Stomach smooth muscle (tissue), 2 donors: ENCODE measurements around the gene FGR.

Source experiments
- H3K27ac ChIP-seq: one replicate; pipeline ENCODE4 v1.7.0; 2013; ENCODE audit warnings: mild to moderate bottlenecking, low read length, inconsistent platforms
- H3K27me3 ChIP-seq, 2 donors: one replicate each; pipeline ENCODE4 v1.7.0; 2013; ENCODE audit warnings: low read length in 2 of 2; ENCODE audit not compliant: insufficient read depth in 2 of 2, control insufficient read depth in 1 of 2
- H3K36me3 ChIP-seq, 2 donors: one replicate each; pipeline ENCODE4 v1.7.0; 2013; ENCODE audit warnings: low read length in 2 of 2; ENCODE audit not compliant: control insufficient read depth in 2 of 2, insufficient read depth in 2 of 2
- H3K4me1 ChIP-seq: one replicate; pipeline ENCODE4 v1.7.0; 2013; ENCODE audit warnings: low read length; ENCODE audit not compliant: control insufficient read depth, insufficient read depth
- H3K4me3 ChIP-seq, 2 donors: one replicate each; pipeline ENCODE4 v1.7.0; 2013; ENCODE audit warnings: low read length in 2 of 2
- H3K9ac ChIP-seq, 2 donors: one replicate each; pipeline ENCODE4 v1.7.0; 2013; ENCODE audit warnings: low read length in 2 of 2, mild to moderate bottlenecking in 1 of 2
- H3K9me3 ChIP-seq, 2 donors: one replicate each; pipeline ENCODE4 v1.7.0; 2013; ENCODE audit warnings: low read length in 2 of 2; ENCODE audit not compliant: control insufficient read depth in 2 of 2
- donor health status: healthy.
- donor health status: Pancreatic carcinoma.

Gene FGR

GRCh38 chr1:27668808-27669723 is 34.1 kb upstream of the FGR start:
- Histone ChIP-seq H3K27ac (no peak overlapping the region), H3K9me3 (no peaks in the 10 kb centered on the region)

GRCh38 chr1:27668121-27668807 is 33.3 kb upstream of the FGR start:
- Histone ChIP-seq H3K36me3 (no peaks in the 10 kb centered on the region), H3K9ac (no peak overlapping the region), H3K27ac (no peak overlapping the region), H3K9me3 (no peaks in the 10 kb centered on the region), H3K27me3 (no peaks in the 10 kb centered on the region), H3K4me1 (peaks cover 29% of the 10 kb centered on the region), H3K4me3 (no peak overlapping the region)

More at GRCh38 chr1:27668808-27669723, 34.1 kb upstream of the FGR start:
- Histone ChIP-seq H3K27me3 (no peaks in the 10 kb centered on the region), H3K4me1 (peaks cover 27% of the 10 kb centered on the region), H3K4me3 (peak overlapping the region; percentile 79), H3K9ac (peak overlapping the region; percentile 17 to 71), H3K36me3 (no peaks in the 10 kb centered on the region)

DNA sequence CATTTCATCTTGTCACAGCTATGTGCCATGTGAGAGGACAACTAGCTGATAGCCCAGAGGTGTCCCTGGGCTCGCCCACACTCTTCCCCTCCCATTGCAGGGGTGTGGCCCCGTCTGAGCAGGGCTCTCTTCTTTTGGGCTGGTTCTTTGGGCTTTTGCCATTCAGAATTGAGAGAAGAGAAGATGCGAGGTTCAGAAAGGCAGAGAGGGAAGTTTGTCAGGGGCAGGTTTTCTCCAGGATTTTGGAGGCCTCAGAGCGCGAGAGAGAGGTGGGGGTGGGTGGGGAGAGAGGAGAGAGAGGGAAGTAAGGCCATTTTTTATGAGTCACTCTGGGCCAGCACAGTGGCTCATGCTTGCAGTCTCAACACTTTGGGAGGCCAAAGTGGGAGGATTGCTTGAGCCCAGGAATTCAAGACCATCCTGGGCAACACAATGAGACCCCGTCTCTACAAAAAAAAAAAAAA is 31.8 kb upstream of the FGR start:
- Histone ChIP-seq H3K9ac (no peak overlapping the region), H3K27me3 (no peaks in the 10 kb centered on the region), H3K4me3 (no peak overlapping the region), H3K9me3 (no peaks in the 10 kb centered on the region), H3K36me3 (no peaks in the 10 kb centered on the region), H3K27ac (no peak overlapping the region), H3K4me1 (peaks cover 29% of the 10 kb centered on the region)

DNA sequence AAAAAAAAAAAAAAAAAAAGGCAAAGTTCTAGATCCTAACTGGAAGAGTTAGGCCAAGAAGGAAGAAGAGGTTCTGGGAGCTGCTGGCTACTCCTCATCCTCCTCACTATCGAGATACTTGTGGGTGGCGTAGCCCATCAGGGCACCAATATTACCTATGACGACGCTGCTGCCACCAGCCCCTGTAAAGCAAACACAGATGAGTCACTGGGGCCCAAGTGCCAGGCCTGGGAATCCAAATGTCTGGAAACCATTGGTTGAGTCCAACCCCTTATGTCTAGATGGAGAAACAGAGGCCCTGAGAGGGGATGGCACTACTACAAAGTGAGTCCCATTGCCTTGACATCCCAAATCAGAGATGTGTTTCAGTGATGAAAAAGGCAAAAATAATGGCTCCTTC is 31.3 kb upstream of the FGR start:
- H3K4me1 ChIP-seq, result peaks cover 25% of the 10 kb centered on the region

DNA sequence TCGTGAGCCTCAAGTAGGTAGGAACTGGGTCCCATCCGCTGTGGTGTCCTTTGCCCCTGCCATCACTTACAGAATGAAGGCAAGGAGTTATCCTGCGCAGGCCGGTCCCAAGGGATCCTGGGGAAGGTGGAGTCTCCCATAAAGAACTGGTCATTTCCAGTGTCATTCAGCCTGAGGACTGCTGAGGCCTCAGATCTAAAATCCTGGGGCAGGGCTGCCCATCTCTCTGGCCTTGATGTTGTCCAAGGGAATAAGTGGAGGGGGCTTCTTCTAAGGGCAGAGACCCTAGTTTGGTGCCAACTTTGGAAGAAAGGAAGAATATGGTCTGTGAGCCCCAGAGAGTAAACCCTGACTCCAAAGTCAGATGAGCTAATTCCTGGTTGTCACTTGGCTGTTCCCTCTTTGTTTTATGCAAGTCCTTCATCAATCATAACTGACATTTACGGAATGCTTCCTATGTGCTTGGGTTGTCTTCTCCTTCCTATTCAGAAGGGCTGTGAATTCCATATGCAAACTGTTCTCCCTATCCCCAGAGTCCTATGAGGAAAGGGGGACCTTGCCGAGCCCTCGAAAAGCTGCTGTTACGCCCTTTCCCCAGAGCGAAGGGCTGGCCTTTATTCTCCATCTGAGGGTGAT is 30.1 kb upstream of the FGR start:
- Histone ChIP-seq H3K4me1 (peaks cover 22% of the 10 kb centered on the region), H3K9ac (no peak overlapping the region), H3K27ac (no peak overlapping the region), H3K9me3 (no peaks in the 10 kb centered on the region), H3K4me3 (no peak overlapping the region), H3K36me3 (no peaks in the 10 kb centered on the region), H3K27me3 (no peaks in the 10 kb centered on the region)

More for the DNA sequence above, 31.3 kb upstream of the FGR start:
- H3K9ac ChIP-seq, result no peak overlapping the region
- H3K36me3 ChIP-seq, result no peaks in the 10 kb centered on the region
- no peaks in the 10 kb centered on the region for H3K9me3 ChIP-seq
- no peaks in the 10 kb centered on the region for H3K27me3 ChIP-seq
- no peak overlapping the region for H3K4me3 ChIP-seq
- H3K27ac ChIP-seq, result no peak overlapping the region

DNA sequence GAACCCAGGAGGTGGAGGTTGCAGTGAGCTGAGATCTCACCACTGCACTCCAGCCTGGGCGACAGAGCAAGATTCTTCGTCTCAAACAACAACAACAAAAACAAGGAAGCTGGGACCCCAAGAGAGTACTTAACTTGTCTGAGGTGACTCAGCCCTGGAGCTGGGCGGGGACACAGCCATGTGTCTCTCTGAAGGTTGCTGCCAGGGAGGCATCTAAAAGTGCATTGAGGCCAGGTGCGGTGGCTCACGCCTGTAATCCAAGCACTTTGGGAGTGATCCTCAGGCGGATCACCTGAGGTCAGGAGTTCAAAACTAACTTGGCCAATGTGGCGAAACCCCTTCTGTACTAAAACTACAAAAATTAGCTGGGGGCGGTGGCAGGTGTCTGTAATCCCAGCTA is 29.3 kb upstream of the FGR start:
- Histone ChIP-seq H3K4me3 (no peak overlapping the region), H3K4me1 (peaks cover 19% of the 10 kb centered on the region), H3K27ac (no peak overlapping the region), H3K9ac (no peak overlapping the region), H3K36me3 (no peaks in the 10 kb centered on the region), H3K9me3 (no peaks in the 10 kb centered on the region), H3K27me3 (no peaks in the 10 kb centered on the region)

- H3K9ac ChIP-seq, result peak overlapping the region in 1 of 2 donors; percentile 47
These were observed 27.9 kb upstream of the FGR start for GRCh38 chr1:27662707-27663393.

GRCh38 chr1:27662261-27662660 is 27.3 kb upstream of the FGR start:
- Histone ChIP-seq H3K9ac (peak overlapping the region in 1 of 2 donors; percentile 29), H3K4me1 (peaks cover 15% of the 10 kb centered on the region), H3K9me3 (no peaks in the 10 kb centered on the region), H3K36me3 (no peaks in the 10 kb centered on the region), H3K27ac (no peak overlapping the region), H3K27me3 (no peaks in the 10 kb centered on the region), H3K4me3 (no peak overlapping the region)

More at GRCh38 chr1:27662707-27663393, 27.9 kb upstream of the FGR start:
- Histone ChIP-seq H3K4me1 (peaks cover 15% of the 10 kb centered on the region), H3K9me3 (no peaks in the 10 kb centered on the region), H3K36me3 (no peaks in the 10 kb centered on the region), H3K27ac (no peak overlapping the region), H3K27me3 (no peaks in the 10 kb centered on the region), H3K4me3 (no peak overlapping the region)

- Histone ChIP-seq H3K4me3 (no peak overlapping the region), H3K27me3 (no peaks in the 10 kb centered on the region), H3K9ac (no peak overlapping the region), H3K4me1 (peaks cover 15% of the 10 kb centered on the region), H3K9me3 (no peaks in the 10 kb centered on the region), H3K27ac (no peak overlapping the region), H3K36me3 (no peaks in the 10 kb centered on the region)
These were observed 26.6 kb upstream of the FGR start for GRCh38 chr1:27661412-27662075.
